GM21515 (cell line): Measurements from ENCODE around the gene TEN1.

Experiments used
- ATAC-seq: cut with Tn5 transposase; IDR thresholded peaks from one replicate; pipeline ENCODE4 v1.9.1; 2021; ENCODE audit not compliant: unreplicated experiment

The TEN1 gene

DNA sequence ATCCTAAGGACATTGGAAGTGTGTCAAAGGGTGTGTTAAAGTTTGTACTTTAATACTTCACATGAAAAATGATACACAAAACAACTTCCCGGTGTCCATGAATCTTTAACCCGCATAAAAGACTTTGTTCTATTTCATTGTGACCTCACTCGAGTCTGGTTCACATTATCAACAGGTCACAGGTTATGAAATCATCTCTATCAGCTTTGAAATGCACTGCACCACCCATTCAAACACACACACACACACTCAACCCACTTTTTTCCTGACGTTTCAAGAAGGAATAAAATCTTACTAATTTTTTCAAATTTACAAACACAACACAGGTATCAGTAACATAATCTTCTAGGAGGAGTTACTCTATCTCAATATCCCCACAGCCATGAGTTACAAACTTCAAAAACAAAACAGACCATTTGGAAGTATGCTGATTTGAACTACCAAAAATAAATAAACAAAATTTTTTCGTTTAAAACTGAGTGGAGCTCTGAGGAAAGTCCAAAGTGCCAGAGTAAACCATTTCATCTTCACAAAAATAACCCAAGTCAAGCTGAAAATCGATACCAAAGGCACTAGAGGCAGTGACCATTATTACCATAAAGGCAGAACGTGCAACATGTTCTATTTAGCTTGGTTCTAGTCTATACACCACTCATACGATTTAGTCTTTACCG is 2.7 kb upstream of the TEN1 start:
- ATAC-seq, result no peak

DNA sequence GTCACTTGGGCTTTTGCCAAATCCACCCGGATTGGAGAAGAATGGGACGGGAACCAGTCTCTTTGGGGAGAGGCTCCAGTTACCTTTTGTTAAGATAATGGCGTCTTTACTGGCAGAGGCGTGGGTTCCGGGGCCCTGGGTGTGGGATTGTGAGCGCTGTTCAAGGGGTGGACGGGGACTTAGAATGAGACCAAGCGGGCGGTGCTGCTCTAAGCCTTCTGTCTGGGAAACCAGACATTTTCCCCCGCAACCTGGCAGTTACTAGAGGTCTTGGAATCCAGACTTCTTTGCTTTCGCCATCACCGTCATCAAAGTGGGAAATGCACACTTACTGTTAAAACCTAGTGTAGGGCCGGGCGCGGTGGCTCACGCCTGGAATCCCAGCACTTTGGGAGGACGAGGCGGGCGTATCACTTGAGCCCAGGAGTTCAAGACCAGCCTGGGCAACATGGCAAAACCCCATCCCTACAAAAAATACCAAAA is 706 bp downstream of the TEN1 start:
- ATAC-seq, result no peak

DNA sequence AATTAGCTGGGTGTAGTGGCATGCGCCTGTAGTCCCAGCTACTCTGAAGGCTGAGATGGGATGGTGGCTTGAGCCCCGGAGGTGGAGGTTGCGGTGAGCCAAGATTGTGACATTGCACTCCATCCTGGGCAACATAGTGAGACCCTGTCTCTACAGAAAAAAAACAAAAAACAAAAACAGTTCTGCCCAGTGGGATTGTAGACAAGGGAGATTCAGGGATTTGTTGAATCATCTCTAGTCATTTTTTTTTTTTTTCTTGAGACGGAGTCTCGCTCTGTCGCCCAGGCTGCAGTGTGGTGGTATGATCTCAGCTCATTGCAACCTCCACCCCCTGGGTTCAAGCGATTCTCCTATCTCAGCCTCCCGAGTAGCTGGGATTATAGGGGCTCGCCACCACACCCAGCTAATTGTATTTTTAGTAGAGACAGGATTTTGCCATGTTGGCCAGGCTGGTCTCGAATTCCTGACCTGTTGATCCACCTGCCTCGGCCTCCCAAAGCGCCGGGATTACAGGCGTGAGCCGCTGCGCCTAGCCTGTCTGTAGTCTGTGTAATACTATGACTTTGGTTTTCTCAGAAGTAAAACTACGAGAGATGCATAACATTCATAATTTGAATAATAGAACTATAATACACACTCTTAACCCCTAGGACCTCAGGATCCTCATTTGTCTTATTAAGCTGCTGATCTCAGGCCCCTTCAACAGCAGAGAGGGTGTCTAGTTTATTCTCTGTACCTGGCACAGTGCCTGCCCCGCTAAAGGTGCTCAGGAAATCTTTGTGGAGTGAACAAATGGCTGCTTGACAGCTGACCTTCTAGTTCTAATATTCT is 1.4 kb downstream of the TEN1 start:
- ATAC-seq, result no peak

DNA sequence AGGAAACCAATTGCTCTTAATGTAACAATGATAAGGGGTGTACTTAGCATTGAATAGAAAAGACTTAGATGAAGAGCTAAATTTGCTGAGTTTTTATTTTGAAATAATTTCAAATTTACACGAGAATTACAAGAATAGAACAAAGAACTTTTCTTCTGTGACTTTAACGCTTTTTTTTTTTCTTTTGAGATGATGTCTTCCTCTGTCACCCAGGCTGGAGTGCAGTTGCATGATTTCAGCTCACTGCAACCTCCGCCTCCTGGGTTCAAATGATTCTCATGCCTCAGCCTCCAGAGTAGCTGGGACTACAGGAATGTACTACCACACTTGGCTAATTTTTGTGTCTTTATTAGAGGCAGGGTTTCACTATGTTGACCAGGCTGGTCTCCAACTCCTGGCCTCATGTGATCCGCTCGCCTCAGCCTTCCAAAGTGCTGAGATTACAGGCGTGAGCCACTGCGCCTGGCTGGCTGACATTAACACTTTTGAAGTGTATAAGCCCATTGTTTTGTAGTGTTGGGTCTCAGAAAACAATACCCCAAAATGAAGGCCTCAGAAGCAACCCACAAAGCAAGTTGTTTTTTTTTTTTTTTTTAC is 2.1 kb downstream of the TEN1 start:
- no peak for ATAC-seq

- ATAC-seq, result no peak
Measured at GRCh38 chr17:75983501-75984181, 4.6 kb downstream of the TEN1 start.

DNA sequence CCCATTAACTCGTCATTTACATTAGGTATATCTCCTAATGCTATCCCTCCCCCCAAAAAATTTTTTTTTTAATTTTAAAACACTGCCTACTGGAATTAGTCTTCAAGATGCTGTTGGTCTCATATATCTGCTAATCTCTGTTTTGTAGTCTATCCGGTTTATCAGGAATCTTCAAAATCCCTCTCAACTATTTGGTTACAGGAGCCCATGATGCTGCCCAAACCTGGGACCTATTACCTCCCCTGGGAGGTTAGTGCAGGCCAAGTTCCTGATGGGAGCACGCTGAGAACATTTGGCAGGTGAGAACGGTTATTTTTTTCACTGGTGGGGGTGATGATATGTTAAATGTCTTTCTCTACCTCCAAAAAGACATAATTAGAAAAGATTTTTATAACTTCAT is 6.9 kb downstream of the TEN1 start:
- no peak for ATAC-seq

GRCh38 chr17:75987041-75987440 is 8.0 kb downstream of the TEN1 start:
- no peak for ATAC-seq

GRCh38 chr17:75991396-75991795 is 12.4 kb downstream of the TEN1 start:
- ATAC-seq, result no peak

GRCh38 chr17:75994802-75995370 is 15.8 kb downstream of the TEN1 start:
- no peak for ATAC-seq

DNA sequence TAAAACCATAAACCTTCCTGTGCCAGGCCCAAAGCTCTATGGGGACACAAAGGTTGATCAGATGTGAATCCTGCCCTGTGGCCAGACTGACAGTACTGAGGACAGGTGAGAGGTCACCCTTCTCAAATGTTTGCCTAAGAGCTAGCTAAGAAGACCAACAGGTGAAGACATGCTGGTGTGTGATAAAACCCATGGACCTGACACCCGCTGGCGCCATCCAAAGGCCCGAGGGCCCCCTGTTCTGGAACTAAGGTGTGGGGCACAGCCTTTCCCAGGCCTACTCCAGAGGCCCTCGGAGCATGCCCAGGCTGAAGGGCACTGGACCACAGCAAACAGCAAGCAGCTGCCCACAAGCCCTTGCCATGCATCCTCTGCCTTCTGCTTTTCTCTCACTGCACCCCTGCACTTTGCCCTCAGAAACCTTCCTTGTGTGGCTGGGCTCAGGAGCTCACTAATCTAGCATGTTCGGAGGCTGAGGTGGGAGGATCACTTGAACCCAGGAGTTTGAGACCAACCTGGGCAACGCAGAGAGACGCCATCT is 16.4 kb downstream of the TEN1 start:
- ATAC-seq, result no peak

- ATAC-seq, result no peak
Measured at GRCh38 chr17:75996665-75997590, 17.9 kb downstream of the TEN1 start.

GRCh38 chr17:75998327-75998795 is 19.3 kb downstream of the TEN1 start:
- no peak for ATAC-seq

DNA sequence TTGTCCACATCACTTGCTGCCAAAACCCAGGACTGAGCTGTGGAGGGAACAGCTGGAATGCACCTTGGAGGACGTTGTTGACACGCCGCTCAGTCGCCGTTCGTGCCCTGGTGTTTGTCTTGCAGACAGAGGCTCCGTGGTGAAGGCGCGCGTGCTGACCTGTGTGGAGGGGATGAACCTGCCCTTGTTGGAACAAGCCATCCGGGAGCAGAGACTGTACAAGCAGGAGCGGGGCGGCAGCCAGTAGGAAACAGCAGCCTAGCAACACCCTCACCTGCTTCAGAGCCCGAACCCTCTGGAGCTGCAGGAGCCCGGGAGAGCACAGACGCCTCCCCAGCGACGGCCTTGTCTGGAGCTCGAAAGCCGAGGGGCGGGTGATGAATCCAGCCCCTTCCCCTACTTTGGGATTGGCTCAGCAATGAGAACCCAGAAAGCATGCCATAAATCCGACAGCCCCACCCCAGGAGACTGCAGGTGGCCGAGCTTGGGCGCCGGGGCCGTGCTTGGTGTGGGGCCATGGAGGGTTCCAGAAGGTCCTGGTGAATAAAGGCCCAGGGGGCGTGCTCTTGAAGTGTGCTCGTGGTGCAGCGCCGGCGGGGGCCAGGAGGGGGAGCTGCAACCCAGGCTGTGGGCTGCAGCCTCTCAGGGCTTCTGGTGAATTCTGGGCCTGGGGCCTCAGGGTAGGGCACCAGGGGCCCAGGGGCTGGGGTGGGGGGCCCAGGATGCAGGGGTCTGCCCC is 21.1 kb downstream of the TEN1 start:
- no peak for ATAC-seq

DNA sequence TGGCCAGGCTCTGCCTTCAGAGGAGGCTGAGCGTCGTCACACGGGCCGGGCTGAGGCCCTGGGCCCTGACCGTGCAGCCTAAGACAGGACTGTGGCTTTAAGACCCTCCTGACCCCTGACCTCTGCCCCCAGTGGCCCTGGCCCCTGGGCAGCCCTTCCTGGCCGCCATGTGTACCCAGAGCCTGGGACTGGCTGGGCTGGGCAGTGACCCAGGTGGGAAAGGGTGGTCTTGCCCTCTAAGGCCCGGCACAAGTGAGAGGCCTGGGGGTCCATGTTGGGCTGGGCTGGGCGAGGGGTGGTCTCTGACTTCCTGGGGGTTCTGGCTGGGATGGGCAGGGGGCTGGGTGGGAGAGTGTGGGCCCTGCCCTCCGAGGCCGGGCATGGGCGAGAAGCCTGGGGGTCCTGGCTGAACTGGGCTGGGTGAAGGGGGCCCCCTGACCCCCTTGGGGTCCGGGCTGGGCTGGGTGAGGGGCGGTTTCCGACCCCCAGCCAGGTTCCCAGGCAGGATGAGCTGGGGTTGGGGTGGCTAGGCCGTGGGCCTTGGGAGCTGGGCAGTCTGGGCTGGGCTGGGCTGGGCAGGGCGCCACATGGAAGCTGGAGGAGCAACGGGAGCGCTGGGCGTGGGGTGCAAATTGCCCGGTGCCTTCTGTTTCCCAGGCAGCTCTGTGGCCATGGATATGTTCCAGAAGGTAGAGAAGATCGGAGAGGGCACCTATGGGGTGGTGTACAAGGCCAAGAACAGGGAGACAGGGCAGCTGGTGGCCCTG is 21.9 kb downstream of the TEN1 start, which contains the start of gene CDK3:
CDK3 (plus strand) TSS at position 101 of the 767 bp plus-strand sequence; CDS start at position 672, 571 bp downstream.
- no peak for ATAC-seq

DNA sequence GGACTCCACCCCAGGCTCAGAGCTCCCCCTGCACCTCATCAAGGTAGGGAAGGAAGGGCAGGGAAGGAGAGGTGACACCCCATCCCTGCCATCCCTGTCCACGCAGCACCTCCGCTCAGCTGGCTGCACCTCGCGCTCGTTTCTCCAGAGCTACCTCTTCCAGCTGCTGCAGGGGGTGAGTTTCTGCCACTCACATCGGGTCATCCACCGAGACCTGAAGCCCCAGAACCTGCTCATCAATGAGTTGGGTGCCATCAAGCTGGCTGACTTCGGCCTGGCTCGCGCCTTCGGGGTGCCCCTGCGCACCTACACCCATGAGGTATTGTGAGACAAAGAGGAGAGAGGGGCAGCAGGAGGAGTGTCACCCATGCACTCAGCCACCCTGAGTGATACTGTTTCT is 23.1 kb downstream of the TEN1 start:
- no peak for ATAC-seq

GRCh38 chr17:76003915-76004314 is 24.9 kb downstream of the TEN1 start:
- ATAC-seq, result no peak

DNA sequence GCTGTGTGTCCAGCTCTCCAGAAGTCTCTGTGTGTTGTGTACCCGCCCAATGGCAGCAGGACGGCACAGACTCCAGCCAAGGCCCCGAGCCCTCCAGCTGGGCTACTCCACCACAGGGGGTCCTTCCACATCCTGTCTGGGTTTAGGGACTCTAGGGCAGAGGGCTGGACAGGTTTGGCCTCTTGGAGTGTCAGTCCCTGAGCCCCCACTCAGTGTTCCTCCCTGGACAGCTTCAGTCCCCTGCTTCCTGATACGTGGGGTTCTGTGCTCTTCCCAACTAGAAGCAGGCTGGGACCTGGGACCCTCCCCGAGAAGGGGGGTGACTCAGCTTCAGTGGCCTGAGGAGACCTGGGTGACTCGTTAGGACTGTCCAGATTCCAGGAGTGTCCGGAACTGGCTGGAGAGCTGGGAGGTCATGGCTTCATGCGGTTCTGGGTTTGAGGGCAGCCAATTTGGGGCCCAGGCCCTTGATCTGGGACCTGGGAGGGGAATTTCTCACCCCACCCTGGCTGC is 25.8 kb downstream of the TEN1 start:
- ATAC-seq, result no peak
